Fibroblast of gingiva (primary cell): ENCODE results near the gene KRT16.
"Not testable (repeated sequence)": the region's sequence is repeated elsewhere in the genome, so short reads cannot be mapped to it uniquely, and the experiment has no call there.

ENCODE experiments used
- DNase-seq: peaks from one replicate; pipeline ENCODE4 v3.0.0-alpha.2; 2011; ENCODE audit warnings: low read depth

KRT16 gene

DNA sequence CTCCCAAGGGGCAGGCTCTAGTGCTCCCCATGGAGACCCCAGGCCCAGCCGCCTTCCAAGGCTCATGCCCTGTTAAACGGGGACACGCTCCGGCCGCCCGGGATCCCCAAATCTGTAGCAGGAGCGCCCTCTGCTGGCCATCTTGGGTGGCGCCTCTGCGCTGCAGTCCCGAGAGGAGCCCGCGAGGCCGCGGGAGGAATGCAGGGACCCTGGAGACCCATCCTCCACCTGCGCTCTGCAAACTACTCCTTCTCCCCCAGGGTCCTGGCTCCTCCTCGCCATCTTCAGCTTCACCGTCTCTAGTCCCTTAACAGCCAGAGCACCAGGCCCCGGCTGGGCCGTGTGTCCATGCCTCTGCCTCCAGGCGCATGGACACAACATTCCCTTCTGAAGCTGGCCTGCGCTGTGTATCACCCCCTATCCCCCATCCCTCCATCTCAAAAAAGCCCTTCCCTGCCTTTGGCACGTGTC, 35.4 kb upstream of the KRT16 start:
- peak; percentile 43 for DNase-seq

GRCh38 chr17:41647038-41647813, 34.7 kb upstream of the KRT16 start:
- DNase-seq: no peak

- DNase-seq: no peak
These were observed 29.9 kb upstream of the KRT16 start for GRCh38 chr17:41642252-41643156.

DNA sequence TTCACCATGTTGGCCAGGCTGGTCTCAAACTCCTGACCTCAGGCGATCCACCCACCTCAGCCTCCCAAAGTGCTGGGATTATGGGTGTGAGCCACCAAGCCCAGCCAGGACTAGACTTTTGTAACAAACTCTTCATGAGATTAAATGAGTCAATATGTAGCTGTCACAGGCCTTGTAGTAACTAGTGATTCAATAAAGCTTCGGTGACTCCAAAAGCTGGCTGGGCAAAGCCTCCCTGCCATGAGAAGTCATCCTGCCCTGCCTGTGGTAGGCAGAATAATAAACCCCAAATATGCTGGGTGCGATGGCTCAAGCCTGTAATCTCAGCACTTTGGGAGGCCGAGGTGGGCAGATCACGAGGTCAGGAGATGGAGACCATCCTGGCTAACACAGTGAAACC, 28.0 kb upstream of the KRT16 start:
- DNase-seq: not testable (repeated sequence)

GRCh38 chr17:41639492-41640473, 27.2 kb upstream of the KRT16 start:
- no peak for DNase-seq

GRCh38 chr17:41638941-41639340, 26.4 kb upstream of the KRT16 start:
- DNase-seq: no peak

DNA sequence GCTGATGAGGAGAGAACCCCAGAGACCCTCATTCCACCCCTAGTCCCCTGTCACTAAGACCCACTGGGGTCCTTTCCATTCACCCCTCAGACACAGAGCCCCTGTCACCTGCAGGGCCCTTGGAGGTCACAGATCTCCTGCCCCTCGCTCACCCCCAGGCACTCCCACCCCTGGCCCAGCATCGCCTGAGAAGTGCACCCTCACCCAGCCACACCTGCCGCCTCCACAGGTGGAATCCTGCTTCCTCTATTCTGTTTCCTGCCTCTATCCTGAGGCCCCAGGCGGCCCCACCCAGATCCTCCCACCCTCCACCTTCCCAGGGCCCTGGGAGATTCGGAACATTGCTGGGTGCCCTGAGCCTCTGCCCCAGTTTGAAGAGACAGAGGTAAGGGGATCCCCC, 25.6 kb upstream of the KRT16 start:
- no peak for DNase-seq

- DNase-seq: no peak
These were observed 24.1 kb upstream of the KRT16 start for GRCh38 chr17:41636652-41637051.

GRCh38 chr17:41635121-41636097, 22.8 kb upstream of the KRT16 start:
- no peak for DNase-seq

DNA sequence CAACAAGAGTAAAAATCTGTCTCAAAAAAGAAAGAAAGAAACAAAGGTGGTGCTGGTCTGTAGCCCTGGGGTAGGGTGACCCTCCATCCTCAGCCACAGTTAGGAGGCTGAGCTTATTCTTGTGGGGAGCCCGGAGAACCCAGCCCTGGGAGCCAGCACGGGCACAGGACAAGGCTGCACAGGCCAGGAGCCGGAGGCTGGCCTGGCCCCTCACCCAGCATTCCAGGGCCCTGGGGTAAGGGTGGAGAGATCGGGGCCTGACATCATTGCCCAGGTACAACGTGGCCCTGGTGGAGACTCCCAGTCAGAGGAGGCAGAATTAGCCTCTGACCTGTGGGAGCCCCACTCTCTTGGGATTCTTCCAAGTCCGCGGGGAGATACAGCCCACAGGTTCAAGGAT, 22.1 kb upstream of the KRT16 start:
- DNase-seq: no peak

GRCh38 chr17:41633556-41634199, 21.1 kb upstream of the KRT16 start:
- no peak for DNase-seq

DNA sequence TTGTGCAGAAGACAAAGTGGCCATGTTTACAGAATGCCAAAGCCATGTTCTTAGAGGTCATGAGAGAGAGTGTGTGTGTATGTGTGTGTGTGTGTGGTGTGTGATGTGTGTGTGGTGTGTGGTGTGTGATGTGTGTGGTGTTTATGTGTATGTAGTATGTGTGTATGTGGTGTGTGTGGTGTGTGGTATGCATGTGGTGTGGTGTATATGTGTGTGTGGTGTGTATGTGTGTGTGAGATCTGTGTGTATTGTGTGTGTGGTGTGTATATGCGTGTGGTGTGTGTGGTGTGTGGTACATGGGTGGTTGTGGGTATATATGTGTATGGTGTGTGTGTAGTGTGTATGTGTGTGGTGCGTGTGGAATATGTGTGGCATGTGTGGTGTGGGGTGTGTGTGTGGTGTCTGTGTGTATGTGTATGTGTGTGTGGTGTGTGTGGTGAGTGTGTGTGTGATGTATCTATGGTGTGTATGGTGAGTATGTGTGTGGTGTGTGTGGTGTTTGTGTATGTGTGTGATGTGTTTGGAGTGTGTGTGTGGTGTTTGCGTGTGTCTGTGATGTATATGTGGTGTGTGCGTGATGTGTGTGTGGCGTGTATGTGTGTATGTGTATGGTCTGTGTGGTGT, 20.0 kb upstream of the KRT16 start:
- no peak for DNase-seq

DNA sequence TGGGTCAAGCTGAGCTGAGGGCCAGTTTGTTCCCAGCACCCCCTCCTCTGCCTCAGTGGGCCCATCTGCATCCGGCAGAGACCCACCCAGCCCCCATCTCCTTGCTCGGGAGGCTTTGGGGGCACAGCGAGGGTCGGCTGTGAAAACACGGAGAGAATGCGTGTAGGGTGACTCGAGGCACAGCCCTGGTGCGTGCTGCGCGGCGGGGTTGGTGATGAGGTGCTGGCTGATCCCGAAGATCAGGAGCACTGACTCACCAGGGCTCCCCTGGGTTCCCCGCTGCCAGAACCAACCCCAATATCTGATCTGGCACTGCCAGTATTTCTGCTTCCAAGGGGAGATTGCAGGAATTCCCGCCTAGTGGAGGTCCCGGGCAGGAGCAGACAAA, 19.3 kb upstream of the KRT16 start:
- DNase-seq: no peak

GRCh38 chr17:41631025-41631897, 18.7 kb upstream of the KRT16 start:
- no peak for DNase-seq

GRCh38 chr17:41629826-41630670, 17.5 kb upstream of the KRT16 start:
- DNase-seq: no peak

- no peak for DNase-seq
These were observed 16.7 kb upstream of the KRT16 start for GRCh38 chr17:41629316-41629715.

- not testable (repeated sequence) for DNase-seq
These were observed 16.2 kb upstream of the KRT16 start for GRCh38 chr17:41628621-41629255.
